HEK293 (cell line): ENCODE data around the gene CHN2.

Experiments
- CTCF ChIA-PET: fragments of 350-600 bp; formaldehyde crosslinking; extraction: SDS; loops from one replicate; lab custom pipeline; 2021; ENCODE audit warnings: antibody characterized with exemption; lab: Yijun Ruan, JAX
- POLR2A ChIA-PET: fragments of 300-600 bp; formaldehyde crosslinking; extraction: SDS; loops from one replicate; lab custom pipeline; 2020; ENCODE audit warnings: antibody characterized with exemption, inconsistent platforms; lab: Yijun Ruan, JAX
- H3K27ac ChIP-seq: fragments of 200-500 bp; sonication (Bioruptor generic); 2 replicates; pipeline ENCODE4 v1.5.1; 2014; ENCODE audit warnings: low read depth, low read length, control low read depth, inconsistent platforms; ENCODE audit errors: extremely low read depth
- H3K36me3 ChIP-seq, 2 experiments: fragments of 200-500 bp in 1 of 2; sonication (Bioruptor generic) in 1 of 2; 1 replicate in 1 of 2; 2 replicates in 1 of 2; pipeline ENCODE4 v1.5.1; 2014 to 2017; ENCODE audit warnings: inconsistent platforms in 2 of 2, low read length in 2 of 2; ENCODE audit not compliant: control insufficient read depth in 2 of 2, insufficient read depth in 1 of 2
- H3K4me1 ChIP-seq: fragments of 200-500 bp; sonication (Bioruptor generic); 2 replicates; pipeline ENCODE4 v1.5.1; 2014; ENCODE audit warnings: mild to moderate bottlenecking, low read length, inconsistent platforms; ENCODE audit not compliant: control insufficient read depth, insufficient read depth
- H3K4me3 ChIP-seq: 2 replicates; pipeline ENCODE4 v1.5.1; 2011; ENCODE audit warnings: low read depth, mild to moderate bottlenecking, control low read depth, low read length, moderate library complexity
- H3K9me3 ChIP-seq: fragments of 200-500 bp; sonication (Bioruptor generic); 2 replicates; pipeline ENCODE4 v1.5.1; 2014; ENCODE audit warnings: low read depth, low read length, inconsistent platforms; ENCODE audit not compliant: control insufficient read depth, insufficient read depth
- BCL11B ChIP-seq: fragments of 450-650 bp; formaldehyde crosslinking; IDR thresholded peaks from 2 replicates; pipeline ENCODE4 v1.5.1; 2016; ENCODE audit warnings: low read depth, missing biosample characterization, missing genetic modification characterization
- HOXD13 ChIP-seq: sonication (generic); formaldehyde crosslinking; IDR thresholded peaks from 2 replicates; pipeline ENCODE4 v1.8.0; 2022; ENCODE audit warnings: missing genetic modification reagents, borderline replicate concordance
- SCRT2 ChIP-seq: fragments of 450-650 bp; formaldehyde crosslinking; IDR thresholded peaks from 2 replicates; pipeline ENCODE4 v1.5.1; 2016; ENCODE audit warnings: missing biosample characterization, missing genetic modification characterization
- ZFHX2 ChIP-seq: fragments of 450-650 bp; formaldehyde crosslinking; conservative IDR thresholded peaks from 2 replicates; pipeline ENCODE4 v1.5.1; 2016; ENCODE audit warnings: missing biosample characterization, missing genetic modification characterization
- ZNF114 ChIP-seq: fragments of 450-650 bp; formaldehyde crosslinking; IDR thresholded peaks from 2 replicates; pipeline ENCODE4 v1.5.0; 2017; ENCODE audit warnings: missing biosample characterization, missing genetic modification characterization
- ZNF132 ChIP-seq: fragments of 450-650 bp; formaldehyde crosslinking; IDR thresholded peaks from 2 replicates; pipeline ENCODE4 v1.5.1; 2017; ENCODE audit warnings: missing biosample characterization, missing genetic modification characterization, borderline replicate concordance
- ZNF155 ChIP-seq: fragments of 450-650 bp; formaldehyde crosslinking; IDR thresholded peaks from 2 replicates; pipeline ENCODE4 v1.5.1; 2016; ENCODE audit warnings: missing biosample characterization, missing genetic modification characterization
- ZNF157 ChIP-seq: fragments of 450-650 bp; formaldehyde crosslinking; IDR thresholded peaks from 2 replicates; pipeline ENCODE4 v1.5.1; 2016; ENCODE audit warnings: missing biosample characterization, missing genetic modification characterization
- ZNF184 ChIP-seq: fragments of 450-650 bp; IDR thresholded peaks from 2 replicates; pipeline ENCODE4 v1.5.1; 2018; ENCODE audit warnings: missing biosample characterization, mild to moderate bottlenecking, missing genetic modification characterization
- ZNF202 ChIP-seq: fragments of 450-650 bp; formaldehyde crosslinking; IDR thresholded peaks from 2 replicates; pipeline ENCODE4 v1.5.1; 2016; ENCODE audit warnings: missing biosample characterization, missing genetic modification characterization, borderline replicate concordance
- ZNF292 ChIP-seq: fragments of 450-650 bp; formaldehyde crosslinking; IDR thresholded peaks from 2 replicates; pipeline ENCODE4 v1.5.1; 2016; ENCODE audit warnings: low read depth, missing biosample characterization, missing genetic modification characterization, borderline replicate concordance
- ZNF350 ChIP-seq: fragments of 450-650 bp; formaldehyde crosslinking; IDR thresholded peaks from 2 replicates; pipeline ENCODE4 v1.5.0; 2017; ENCODE audit warnings: missing biosample characterization, mild to moderate bottlenecking, missing genetic modification characterization
- ZNF423 ChIP-seq: fragments of 450-650 bp; formaldehyde crosslinking; IDR thresholded peaks from 2 replicates; pipeline ENCODE4 v1.5.1; 2016; ENCODE audit warnings: missing biosample characterization, missing genetic modification characterization
- ZNF433 ChIP-seq: fragments of 450-650 bp; formaldehyde crosslinking; IDR thresholded peaks from 2 replicates; pipeline ENCODE4 v1.5.1; 2016; ENCODE audit warnings: missing biosample characterization, missing genetic modification characterization, low read depth
- ZNF514 ChIP-seq: fragments of 450-650 bp; formaldehyde crosslinking; IDR thresholded peaks from 2 replicates; pipeline ENCODE4 v1.5.1; 2016; ENCODE audit warnings: missing biosample characterization, missing genetic modification characterization
- ZNF837 ChIP-seq: fragments of 450-650 bp; formaldehyde crosslinking; IDR thresholded peaks from 2 replicates; pipeline ENCODE4 v1.5.1; 2016; ENCODE audit warnings: missing biosample characterization, missing genetic modification characterization
- ZXDB ChIP-seq: fragments of 450-650 bp; formaldehyde crosslinking; IDR thresholded peaks from 2 replicates; pipeline ENCODE4 v1.5.1; 2016; ENCODE audit warnings: missing biosample characterization, missing genetic modification characterization
- TF ChIP-seq, protein P1 (sequence below): fragments of 450-650 bp; formaldehyde crosslinking; IDR thresholded peaks from 2 replicates; pipeline ENCODE4 v1.5.1; 2017; ENCODE audit warnings: missing biosample characterization, missing genetic modification characterization
- TF ChIP-seq, protein P2 (sequence below): fragments of 450-650 bp; formaldehyde crosslinking; IDR thresholded peaks from 2 replicates; pipeline ENCODE4 v1.5.1; 2016; ENCODE audit warnings: missing biosample characterization, missing genetic modification characterization
- TF ChIP-seq, protein P3 (sequence below): fragments of 450-650 bp; formaldehyde crosslinking; IDR thresholded peaks from 2 replicates; pipeline ENCODE4 v1.5.1; 2017; ENCODE audit warnings: missing biosample characterization, missing genetic modification characterization
- TF ChIP-seq, protein P4 (sequence below): fragments of 450-650 bp; formaldehyde crosslinking; IDR thresholded peaks from 2 replicates; pipeline ENCODE4 v1.5.1; 2016; ENCODE audit warnings: missing biosample characterization, missing genetic modification characterization

The CHN2 gene

DNA sequence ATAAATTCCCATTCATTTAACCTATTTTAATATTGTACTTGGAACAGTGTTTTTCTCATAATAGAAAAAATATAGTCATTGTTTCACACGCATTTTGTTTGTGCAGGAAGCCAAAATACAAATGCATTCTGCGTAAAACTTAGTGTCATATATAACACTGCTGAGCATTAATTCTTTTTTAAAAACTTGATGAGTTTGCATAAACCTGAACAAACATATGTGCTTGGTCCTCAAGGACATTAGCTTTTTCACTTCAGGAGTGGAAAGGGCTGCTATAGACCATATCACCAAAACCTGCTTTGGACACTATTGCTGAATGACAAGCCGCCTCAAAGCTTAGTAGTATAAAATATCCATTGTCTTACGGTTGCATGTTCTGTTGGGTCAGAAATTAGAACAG, 267.4 kb downstream of the CHN2 start:
- peaks cover 7% of the 10 kb centered on the region; the same call in 1 of the 2 replicates for H3K4me1 ChIP-seq
- TF ChIP-seq ZNF837 (no peak), ZNF292 (tag by site-specific recombination) (no peak), ZFHX2 (tag by site-specific recombination) (no peak), ZNF202 (tag by site-specific recombination) (no peak), ZNF184 (tag by site-specific recombination) (no peak), ZNF157 (no peak), ZNF514 (no peak), ZNF350 (no peak), ZXDB (tag by site-specific recombination) (no peak), BCL11B (tag by site-specific recombination) (no peak), ZNF423 (tag by site-specific recombination) (no peak), ZNF132 (no peak), SCRT2 (tag by site-specific recombination) (no peak)
- TF ChIP-seq, protein P1, sequence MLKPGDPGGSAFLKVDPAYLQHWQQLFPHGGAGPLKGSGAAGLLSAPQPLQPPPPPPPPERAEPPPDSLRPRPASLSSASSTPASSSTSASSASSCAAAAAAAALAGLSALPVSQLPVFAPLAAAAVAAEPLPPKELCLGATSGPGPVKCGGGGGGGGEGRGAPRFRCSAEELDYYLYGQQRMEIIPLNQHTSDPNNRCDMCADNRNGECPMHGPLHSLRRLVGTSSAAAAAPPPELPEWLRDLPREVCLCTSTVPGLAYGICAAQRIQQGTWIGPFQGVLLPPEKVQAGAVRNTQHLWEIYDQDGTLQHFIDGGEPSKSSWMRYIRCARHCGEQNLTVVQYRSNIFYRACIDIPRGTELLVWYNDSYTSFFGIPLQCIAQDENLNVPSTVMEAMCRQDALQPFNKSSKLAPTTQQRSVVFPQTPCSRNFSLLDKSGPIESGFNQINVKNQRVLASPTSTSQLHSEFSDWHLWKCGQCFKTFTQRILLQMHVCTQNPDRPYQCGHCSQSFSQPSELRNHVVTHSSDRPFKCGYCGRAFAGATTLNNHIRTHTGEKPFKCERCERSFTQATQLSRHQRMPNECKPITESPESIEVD, result no peak
- TF ChIP-seq, protein P2, sequence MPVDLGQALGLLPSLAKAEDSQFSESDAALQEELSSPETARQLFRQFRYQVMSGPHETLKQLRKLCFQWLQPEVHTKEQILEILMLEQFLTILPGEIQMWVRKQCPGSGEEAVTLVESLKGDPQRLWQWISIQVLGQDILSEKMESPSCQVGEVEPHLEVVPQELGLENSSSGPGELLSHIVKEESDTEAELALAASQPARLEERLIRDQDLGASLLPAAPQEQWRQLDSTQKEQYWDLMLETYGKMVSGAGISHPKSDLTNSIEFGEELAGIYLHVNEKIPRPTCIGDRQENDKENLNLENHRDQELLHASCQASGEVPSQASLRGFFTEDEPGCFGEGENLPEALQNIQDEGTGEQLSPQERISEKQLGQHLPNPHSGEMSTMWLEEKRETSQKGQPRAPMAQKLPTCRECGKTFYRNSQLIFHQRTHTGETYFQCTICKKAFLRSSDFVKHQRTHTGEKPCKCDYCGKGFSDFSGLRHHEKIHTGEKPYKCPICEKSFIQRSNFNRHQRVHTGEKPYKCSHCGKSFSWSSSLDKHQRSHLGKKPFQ, result no peak
- TF ChIP-seq, protein P3, sequence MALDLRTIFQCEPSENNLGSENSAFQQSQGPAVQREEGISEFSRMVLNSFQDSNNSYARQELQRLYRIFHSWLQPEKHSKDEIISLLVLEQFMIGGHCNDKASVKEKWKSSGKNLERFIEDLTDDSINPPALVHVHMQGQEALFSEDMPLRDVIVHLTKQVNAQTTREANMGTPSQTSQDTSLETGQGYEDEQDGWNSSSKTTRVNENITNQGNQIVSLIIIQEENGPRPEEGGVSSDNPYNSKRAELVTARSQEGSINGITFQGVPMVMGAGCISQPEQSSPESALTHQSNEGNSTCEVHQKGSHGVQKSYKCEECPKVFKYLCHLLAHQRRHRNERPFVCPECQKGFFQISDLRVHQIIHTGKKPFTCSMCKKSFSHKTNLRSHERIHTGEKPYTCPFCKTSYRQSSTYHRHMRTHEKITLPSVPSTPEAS (tag by site-specific recombination), result no peak
- no peaks in the 10 kb centered on the region for H3K36me3 ChIP-seq
- H3K27ac ChIP-seq, result no peak overlapping the region
- ChIA-PET CTCF (interaction anchor here (0.5 kb wide), 1 partner anchor 560 kb away, joined by 3 read pairs; no protein-coding TSS in a partner anchor), POLR2A (no interaction called here)
- no peaks in the 10 kb centered on the region for H3K9me3 ChIP-seq
- no peak overlapping the region for H3K4me3 ChIP-seq

DNA sequence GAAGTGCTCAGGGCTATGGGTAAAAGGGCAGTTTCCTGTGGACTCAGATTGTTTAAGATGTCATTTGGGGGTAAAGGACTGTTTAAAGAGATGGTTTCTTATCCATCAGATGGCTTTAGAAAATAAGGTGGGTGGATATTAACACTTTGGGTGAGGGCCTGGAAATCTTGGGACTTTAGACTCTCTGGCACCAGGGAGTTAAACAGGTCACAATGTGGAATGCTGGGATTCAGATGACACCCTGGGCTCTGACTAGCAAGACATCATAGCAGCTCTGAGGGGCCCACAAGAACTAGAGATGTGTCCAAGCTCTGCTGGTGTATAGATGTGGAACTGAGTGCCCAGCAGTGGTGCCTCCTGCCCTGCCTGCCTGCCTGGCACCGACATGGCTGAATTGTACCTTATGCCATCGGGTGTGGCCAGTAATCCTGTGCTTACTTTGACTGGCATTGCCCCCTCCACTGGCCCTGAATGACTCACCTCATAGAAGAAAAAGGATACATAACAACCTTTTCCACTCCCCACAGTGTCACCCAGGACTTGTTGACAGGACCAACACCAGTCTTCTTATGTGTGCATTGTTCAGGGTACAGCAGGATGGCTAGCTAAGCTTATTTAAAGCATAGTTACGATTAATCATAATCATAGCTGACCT, 269.1 kb downstream of the CHN2 start:
- H3K36me3 ChIP-seq, result no peaks in the 10 kb centered on the region
- no peaks in the 10 kb centered on the region for H3K9me3 ChIP-seq
- TF ChIP-seq ZNF433 (tag by site-specific recombination) (no peak), ZNF155 (no peak), ZNF114 (tag by site-specific recombination) (no peak), ZNF514 (no peak), HOXD13 (CRISPR knock-in tag) (no peak), ZNF184 (tag by site-specific recombination) (no peak)
- TF ChIP-seq, protein P4, sequence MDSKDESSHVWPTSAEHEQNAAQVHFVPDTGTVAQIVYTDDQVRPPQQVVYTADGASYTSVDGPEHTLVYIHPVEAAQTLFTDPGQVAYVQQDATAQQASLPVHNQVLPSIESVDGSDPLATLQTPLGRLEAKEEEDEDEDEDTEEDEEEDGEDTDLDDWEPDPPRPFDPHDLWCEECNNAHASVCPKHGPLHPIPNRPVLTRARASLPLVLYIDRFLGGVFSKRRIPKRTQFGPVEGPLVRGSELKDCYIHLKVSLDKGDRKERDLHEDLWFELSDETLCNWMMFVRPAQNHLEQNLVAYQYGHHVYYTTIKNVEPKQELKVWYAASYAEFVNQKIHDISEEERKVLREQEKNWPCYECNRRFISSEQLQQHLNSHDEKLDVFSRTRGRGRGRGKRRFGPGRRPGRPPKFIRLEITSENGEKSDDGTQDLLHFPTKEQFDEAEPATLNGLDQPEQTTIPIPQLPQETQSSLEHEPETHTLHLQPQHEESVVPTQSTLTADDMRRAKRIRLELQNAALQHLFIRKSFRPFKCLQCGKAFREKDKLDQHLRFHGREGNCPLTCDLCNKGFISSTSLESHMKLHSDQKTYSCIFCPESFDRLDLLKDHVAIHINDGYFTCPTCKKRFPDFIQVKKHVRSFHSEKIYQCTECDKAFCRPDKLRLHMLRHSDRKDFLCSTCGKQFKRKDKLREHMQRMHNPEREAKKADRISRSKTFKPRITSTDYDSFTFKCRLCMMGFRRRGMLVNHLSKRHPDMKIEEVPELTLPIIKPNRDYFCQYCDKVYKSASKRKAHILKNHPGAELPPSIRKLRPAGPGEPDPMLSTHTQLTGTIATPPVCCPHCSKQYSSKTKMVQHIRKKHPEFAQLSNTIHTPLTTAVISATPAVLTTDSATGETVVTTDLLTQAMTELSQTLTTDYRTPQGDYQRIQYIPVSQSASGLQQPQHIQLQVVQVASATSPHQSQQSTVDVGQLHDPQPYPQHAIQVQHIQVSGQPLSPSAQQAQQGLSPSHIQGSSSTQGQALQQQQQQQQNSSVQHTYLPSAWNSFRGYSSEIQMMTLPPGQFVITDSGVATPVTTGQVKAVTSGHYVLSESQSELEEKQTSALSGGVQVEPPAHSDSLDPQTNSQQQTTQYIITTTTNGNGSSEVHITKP, result no peak
- no peaks in the 10 kb centered on the region for H3K4me1 ChIP-seq
- H3K27ac ChIP-seq, result no peak overlapping the region
- no peak overlapping the region for H3K4me3 ChIP-seq
- CTCF ChIA-PET, result interaction anchor here (0.5 kb wide), 1 partner anchor 125 kb away, joined by 4 read pairs; no protein-coding TSS in a partner anchor
- POLR2A ChIA-PET, result no interaction called here
